ENCODE data around the gene NTPCR. TPM values are rescaled to one million over a fixed set of nuclear protein-coding genes. Genes with fewer than 3 reads are reported as not detected.

The NTPCR gene
- total RNA-seq, 1 experiment from 2014 or later = 45.3 TPM

GRCh38 chr1:232902774-232903350 lies 47.5 kb upstream of the NTPCR start:
- no peaks in the 10 kb centered on the region for H3K9me3 ChIP-seq (ENCODE audit: insufficient read depth, low read depth)
- H3K9me2 ChIP-seq (ENCODE audit: insufficient read depth) = no peaks in the 10 kb centered on the region
- H3K27ac ChIP-seq = no peak overlapping the region
- intact Hi-C loops (cut with micrococcal nuclease; ENCODE audit: unreplicated experiment) = no loop called here
- H3F3A ChIP-seq (ENCODE audit: insufficient read depth, low read depth) = no peaks in the 10 kb centered on the region
- no peak overlapping the region for H3K4me3 ChIP-seq
- no peak overlapping the region for H3K4me2 ChIP-seq
- ChIA-PET POLR2A (ENCODE audit: unreplicated experiment) (no interaction called here), CTCF (no interaction called here)
- no peaks in the 10 kb centered on the region for H3K4me1 ChIP-seq (replicated peaks; ENCODE audit: insufficient read depth)
- no peaks in the 10 kb centered on the region for H3K36me3 ChIP-seq (ENCODE audit: low read depth)
- TF ChIP-seq CTCF (conservative IDR thresholded peaks at IDR 0.05) (no peak), EZH2 (IDR thresholded peaks at IDR 0.05; ENCODE audit: low read depth) (no peak)
- no peaks in the 10 kb centered on the region for H3K79me2 ChIP-seq (ENCODE audit: low read depth)
- BruUV-seq (replicated peaks) = no TSS peak
- DNase-seq = no peak
- no peak overlapping the region for H2AFZ ChIP-seq
- H4K20me1 ChIP-seq (ENCODE audit: insufficient read depth) = no peaks in the 10 kb centered on the region
- 0 out of 2 replicates have a peak, but pooled peaks cover 7% of the 10 kb centered on the region for H3K27me3 ChIP-seq (ENCODE audit: insufficient read depth, low read depth)

GRCh38 chr1:232904131-232904530 lies 46.3 kb upstream of the NTPCR start:
- Histone ChIP-seq H3K9me3 (ENCODE audit: insufficient read depth, low read depth) (no peaks in the 10 kb centered on the region), H3K9me2 (ENCODE audit: insufficient read depth) (no peaks in the 10 kb centered on the region), H3F3A (ENCODE audit: insufficient read depth, low read depth) (no peaks in the 10 kb centered on the region), H3K27ac (no peak overlapping the region), H3K36me3 (ENCODE audit: low read depth) (no peaks in the 10 kb centered on the region), H2AFZ (no peak overlapping the region), H3K4me2 (no peak overlapping the region), H3K79me2 (ENCODE audit: low read depth) (no peaks in the 10 kb centered on the region), H3K27me3 (ENCODE audit: insufficient read depth, low read depth) (0 out of 2 replicates have a peak, but pooled peaks cover 4% of the 10 kb centered on the region), H3K4me3 (no peak overlapping the region), H3K4me1 (replicated peaks; ENCODE audit: insufficient read depth) (no peaks in the 10 kb centered on the region), H4K20me1 (ENCODE audit: insufficient read depth) (no peaks in the 10 kb centered on the region)
- ChIA-PET CTCF (no interaction called here), POLR2A (ENCODE audit: unreplicated experiment) (interaction anchor here (0.7 kb wide), 2 partner anchors 122 to 1185 kb away, joined by 5 to 9 read pairs; no protein-coding TSS in a partner anchor)
- no TSS peak for BruUV-seq (replicated peaks)
- intact Hi-C loops (cut with micrococcal nuclease; ENCODE audit: unreplicated experiment) = no loop called here
- TF ChIP-seq CTCF (conservative IDR thresholded peaks at IDR 0.05) (no peak), EZH2 (IDR thresholded peaks at IDR 0.05; ENCODE audit: low read depth) (no peak)
- DNase-seq = no peak

- ChIA-PET CTCF (no interaction called here), POLR2A (ENCODE audit: unreplicated experiment) (interaction anchor here (0.7 kb wide), 1 partner anchor 1184 kb away, joined by 9 read pairs; no protein-coding TSS in a partner anchor)
- intact Hi-C loops (cut with micrococcal nuclease; ENCODE audit: unreplicated experiment) = no loop called here
- BruUV-seq (replicated peaks) = no TSS peak
- TF ChIP-seq CTCF (conservative IDR thresholded peaks at IDR 0.05) = no peak
- TF ChIP-seq EZH2 (IDR thresholded peaks at IDR 0.05; ENCODE audit: low read depth) = no peak
- Histone ChIP-seq H3K4me1 (replicated peaks; ENCODE audit: insufficient read depth) (no peaks in the 10 kb centered on the region), H3K9me3 (ENCODE audit: insufficient read depth, low read depth) (no peaks in the 10 kb centered on the region), H3K27me3 (ENCODE audit: insufficient read depth, low read depth) (0 out of 2 replicates have a peak, but pooled peaks cover 4% of the 10 kb centered on the region), H3K4me3 (no peak overlapping the region), H3K9me2 (ENCODE audit: insufficient read depth) (no peaks in the 10 kb centered on the region), H3K4me2 (no peak overlapping the region), H3K27ac (no peak overlapping the region), H4K20me1 (ENCODE audit: insufficient read depth) (no peaks in the 10 kb centered on the region), H3K36me3 (ENCODE audit: low read depth) (no peaks in the 10 kb centered on the region), H2AFZ (no peak overlapping the region), H3F3A (ENCODE audit: insufficient read depth, low read depth) (no peaks in the 10 kb centered on the region), H3K79me2 (ENCODE audit: low read depth) (no peaks in the 10 kb centered on the region)
- DNase-seq = no peak
Measured at GRCh38 chr1:232904566-232904965, 45.8 kb upstream of the NTPCR start.

All from PC-9 (cell line).